CD4-positive, alpha-beta T cell treated with Interleukin-17A for 4 hours (primary cell): Measurements from ENCODE around the gene C16orf90.

ENCODE experiments used
- DNase-seq: peaks from one replicate; pipeline ENCODE4 v3.0.0-alpha.2; 2020; ENCODE audit warnings: mixed read lengths

Gene C16orf90

DNA sequence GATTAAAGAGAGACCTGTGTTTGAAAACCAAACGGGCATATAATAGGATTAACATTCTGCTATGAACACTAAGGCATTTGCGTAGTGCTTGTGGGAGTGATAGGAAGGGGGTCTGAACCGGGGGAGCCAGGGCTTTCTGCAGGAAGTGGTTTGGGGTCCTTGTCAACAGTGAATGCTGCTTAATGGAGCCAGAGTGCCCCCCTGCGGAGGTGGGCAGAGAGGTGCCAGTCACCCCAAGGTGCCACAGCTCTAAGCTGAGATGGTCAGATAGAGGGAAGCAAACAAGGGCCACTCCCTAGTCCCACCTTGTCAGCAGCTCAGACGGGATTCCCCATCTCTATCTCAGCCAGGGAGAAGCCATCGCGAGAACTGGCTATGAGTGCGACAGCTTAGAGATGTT is 34.1 kb downstream of the C16orf90 start:
- DNase-seq: peak; percentile 58

GRCh38 chr16:3460585-3460984 is 34.7 kb downstream of the C16orf90 start:
- no peak for DNase-seq

GRCh38 chr16:3460121-3460520 is 35.2 kb downstream of the C16orf90 start:
- no peak for DNase-seq

DNA sequence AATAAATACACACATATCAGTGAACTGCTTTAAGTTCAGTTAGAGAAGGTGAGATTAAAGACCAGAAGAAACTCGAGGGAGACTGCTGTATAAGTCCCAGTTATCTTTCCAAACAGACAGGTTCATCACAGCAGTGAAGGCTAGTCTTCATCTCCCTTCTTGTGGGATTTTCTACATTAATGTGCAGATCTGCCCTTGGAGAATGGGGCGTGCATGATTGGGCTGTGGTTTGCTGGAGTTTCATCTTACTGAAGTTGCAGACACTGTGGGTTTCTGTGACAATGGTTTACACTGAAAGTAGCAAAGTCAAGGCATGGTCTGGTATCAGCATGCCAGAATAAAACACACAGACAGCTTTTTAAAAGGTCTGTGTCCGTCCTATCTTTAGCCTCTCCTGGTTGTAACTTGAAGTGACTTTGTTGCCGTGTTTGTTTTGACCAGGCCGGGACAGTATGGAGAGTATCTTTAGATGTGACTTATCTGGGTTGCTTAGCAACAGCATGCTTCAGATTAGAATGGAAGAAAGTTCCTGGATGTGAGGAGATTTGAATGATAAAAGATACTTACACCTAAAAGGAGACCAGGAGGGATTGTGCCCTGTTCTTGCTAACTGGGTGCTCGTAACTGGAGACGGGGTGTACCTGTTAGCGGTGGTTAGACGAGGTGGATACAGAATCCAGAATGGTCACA is 35.7 kb downstream of the C16orf90 start:
- peak; percentile 19 for DNase-seq

DNA sequence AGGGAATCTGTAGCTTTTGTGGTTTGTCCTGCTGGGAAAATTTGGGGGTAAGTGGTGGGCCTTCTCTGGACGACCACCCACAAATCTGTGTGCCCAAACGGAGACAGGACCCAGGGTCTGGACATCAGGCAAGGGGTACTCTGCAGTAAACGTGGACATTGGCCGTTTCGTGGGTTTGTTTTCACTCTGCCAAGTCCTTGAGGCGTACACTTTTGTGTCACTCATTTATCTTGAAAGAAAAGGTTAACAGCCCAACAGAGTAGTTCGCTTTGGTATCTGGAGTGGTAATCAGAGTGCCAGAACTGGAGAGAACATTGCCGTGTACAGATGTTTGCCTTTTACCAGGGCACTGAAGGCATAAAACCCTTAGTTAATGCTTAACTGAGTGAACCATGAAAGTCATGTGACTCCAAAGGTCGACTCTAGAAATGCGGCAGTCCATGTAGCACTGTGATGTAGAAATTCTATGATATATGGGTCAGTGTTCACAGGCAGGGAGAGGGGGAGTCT is 36.4 kb downstream of the C16orf90 start:
- DNase-seq: no peak

GRCh38 chr16:3458278-3458851 is 36.9 kb downstream of the C16orf90 start:
- DNase-seq: no peak

DNA sequence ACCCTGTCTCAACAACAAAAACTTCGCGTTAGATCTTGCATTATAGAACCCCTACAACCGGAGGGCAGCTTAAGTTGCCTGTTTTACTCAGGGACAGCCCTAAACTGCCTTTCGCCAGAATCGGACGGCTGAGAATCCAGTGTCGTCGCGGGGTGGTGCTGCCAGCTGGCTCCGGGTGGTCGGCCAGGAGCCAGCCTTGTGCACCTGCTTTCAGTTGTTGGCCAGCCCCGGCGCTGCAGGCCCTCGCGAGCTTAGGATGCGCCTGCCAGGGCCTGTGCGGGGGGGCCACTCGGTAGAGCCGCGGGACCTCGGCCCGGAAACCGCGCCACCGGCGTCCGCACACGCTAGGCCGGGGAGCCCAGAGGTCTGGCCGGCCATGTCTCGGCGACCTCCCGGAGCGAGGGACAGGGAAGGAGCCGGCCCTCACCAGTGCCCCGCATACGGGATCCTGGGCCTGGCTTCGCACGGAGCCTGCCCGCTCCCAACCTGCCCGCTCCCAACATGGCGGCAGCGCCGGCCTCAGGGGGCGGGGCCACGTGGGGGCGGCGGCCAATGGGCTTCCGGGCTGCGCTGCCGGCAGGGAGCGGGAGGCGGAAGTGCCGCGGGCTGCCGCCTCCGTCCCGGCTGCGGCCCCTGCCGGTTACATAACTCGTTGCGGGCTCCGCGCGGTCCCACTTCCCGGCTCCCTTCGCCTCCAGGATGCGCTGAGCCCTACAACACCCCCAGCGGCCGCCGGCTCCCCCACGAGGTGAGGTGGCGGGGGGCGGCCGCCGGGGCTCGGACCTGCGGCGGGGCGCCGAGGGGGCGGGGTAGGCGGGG is 37.6 kb downstream of the C16orf90 start:
- DNase-seq: peak; percentile 92

GRCh38 chr16:3454631-3455147 is 40.6 kb downstream of the C16orf90 start:
- DNase-seq: no peak

DNA sequence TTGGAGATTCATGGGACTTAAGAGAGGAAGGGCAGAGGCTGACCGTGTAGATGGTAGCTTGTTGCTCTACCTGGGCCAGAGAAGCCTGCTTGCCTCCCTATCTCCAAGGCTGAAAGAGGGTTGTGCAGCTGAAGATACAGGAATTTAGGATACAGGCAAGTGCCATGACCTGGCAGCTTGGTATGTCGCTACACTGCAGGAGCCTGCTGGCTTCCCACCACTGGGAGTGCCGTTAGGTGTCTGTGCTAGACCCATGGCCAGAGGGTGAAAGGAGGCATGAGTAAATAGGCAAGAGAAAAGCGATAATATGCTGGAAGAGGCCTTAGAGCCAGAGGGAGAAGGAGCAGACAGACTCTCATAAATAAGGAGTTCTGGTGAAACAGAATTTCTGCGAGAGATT is 41.2 kb downstream of the C16orf90 start:
- DNase-seq: no peak

- peak; percentile 20 for DNase-seq
Measured at GRCh38 chr16:3444032-3444388, 51.3 kb downstream of the C16orf90 start.
